Islet precursor cell (in vitro differentiated cells): Measurements from ENCODE around the gene ASS1.

Source experiments
- DNase-seq: peaks from one replicate; pipeline ENCODE4 v3.0.0-alpha.2; 2018

The ASS1 gene

GRCh38 chr9:130501639-130502038 is 56.9 kb downstream of the ASS1 start:
- DNase-seq = no peak

- no peak for DNase-seq
These were observed 63.5 kb downstream of the ASS1 start for GRCh38 chr9:130508218-130508617.

- no peak for DNase-seq
These were observed 67.4 kb downstream of the ASS1 start for GRCh38 chr9:130512199-130512598.

- no peak for DNase-seq
These were observed 68.3 kb downstream of the ASS1 start for GRCh38 chr9:130513078-130513477.

- no peak for DNase-seq
These were observed 73.5 kb downstream of the ASS1 start for GRCh38 chr9:130518233-130518632.

- no peak for DNase-seq
These were observed 74.4 kb downstream of the ASS1 start for GRCh38 chr9:130518943-130519799.

GRCh38 chr9:130519927-130520326 is 75.2 kb downstream of the ASS1 start:
- no peak for DNase-seq

- no peak for DNase-seq
These were observed 77.0 kb downstream of the ASS1 start for GRCh38 chr9:130521715-130522114.

GRCh38 chr9:130522233-130522808 is 77.6 kb downstream of the ASS1 start:
- DNase-seq = peak; percentile 68

GRCh38 chr9:130523921-130524320 is 79.2 kb downstream of the ASS1 start:
- peak; percentile 81 for DNase-seq

GRCh38 chr9:130526193-130526853 is 81.6 kb downstream of the ASS1 start:
- DNase-seq = no peak

- DNase-seq = no peak
These were observed 82.3 kb downstream of the ASS1 start for GRCh38 chr9:130526854-130527650.

GRCh38 chr9:130527651-130528310 is 83.0 kb downstream of the ASS1 start:
- DNase-seq = no peak

- no peak for DNase-seq
These were observed 83.9 kb downstream of the ASS1 start for GRCh38 chr9:130528674-130529073.

GRCh38 chr9:130530938-130531337 is 86.2 kb downstream of the ASS1 start:
- DNase-seq = no peak

- DNase-seq = peak; percentile 83
These were observed 86.9 kb downstream of the ASS1 start for GRCh38 chr9:130531670-130532069.

- no peak for DNase-seq
These were observed 87.8 kb downstream of the ASS1 start for GRCh38 chr9:130532426-130533080.

GRCh38 chr9:130535818-130536521 is 91.2 kb downstream of the ASS1 start:
- DNase-seq = peak; percentile 81

GRCh38 chr9:130536701-130537107 is 91.9 kb downstream of the ASS1 start:
- DNase-seq = no peak

GRCh38 chr9:130537346-130538050 is 92.7 kb downstream of the ASS1 start:
- peak; percentile 56 for DNase-seq
